Lung (tissue), 12 donors: ENCODE data around the gene SAFB2. TPM values are rescaled to one million over a fixed set of nuclear protein-coding genes. Genes with fewer than 3 reads are reported as not detected.

Source experiments
- ATAC-seq: fragments of 200-7000 bp; cut with Tn5 transposase; one replicate; pipeline ENCODE4 v1.9.1; 2020; ENCODE audit warnings: moderate number of reproducible peaks; ENCODE audit not compliant: insufficient read depth, low FRiP score
- DNase-seq, 3 donors: peaks; one replicate each; pipeline ENCODE4 v3.0.0-alpha.2; 2013 to 2017
- H3K27ac ChIP-seq, 2 donors: one replicate each; pipeline ENCODE4 v1.5.1; 2013; ENCODE audit warnings: mild to moderate bottlenecking in 2 of 2, moderate library complexity in 2 of 2, control low read depth in 1 of 2, inconsistent platforms in 1 of 2, low read depth in 1 of 2, low read length in 1 of 2
- H3K27me3 ChIP-seq, 3 donors: one replicate each; pipeline ENCODE4 v1.5.1; 2013; ENCODE audit warnings: low read length in 2 of 3; ENCODE audit not compliant: control insufficient read depth in 3 of 3, insufficient read depth in 3 of 3
- H3K36me3 ChIP-seq, 4 donors: one replicate each; pipeline ENCODE4 v1.5.1; 2013; ENCODE audit warnings: low read length in 4 of 4, mild to moderate bottlenecking in 1 of 4, moderate library complexity in 1 of 4; ENCODE audit not compliant: control insufficient read depth in 4 of 4, insufficient read depth in 4 of 4
- H3K4me1 ChIP-seq, 5 donors: one replicate each; pipeline ENCODE4 v1.5.1; 2013; ENCODE audit warnings: low read length in 5 of 5, mild to moderate bottlenecking in 2 of 5, moderate library complexity in 1 of 5; ENCODE audit not compliant: control insufficient read depth in 5 of 5, insufficient read depth in 5 of 5
- H3K4me3 ChIP-seq: one replicate; pipeline ENCODE4 v1.5.1; 2013; ENCODE audit warnings: mild to moderate bottlenecking, control low read depth, moderate library complexity
- H3K9ac ChIP-seq, 2 donors: one replicate each; pipeline ENCODE4 v1.5.1; 2013; ENCODE audit warnings: low read length in 2 of 2, control low read depth in 1 of 2; ENCODE audit not compliant: insufficient read depth in 1 of 2
- H3K9me3 ChIP-seq, 4 donors: one replicate each; pipeline ENCODE4 v1.5.1; 2013; ENCODE audit warnings: low read length in 3 of 4, mild to moderate bottlenecking in 1 of 4, moderate library complexity in 1 of 4; ENCODE audit not compliant: control insufficient read depth in 4 of 4, insufficient read depth in 3 of 4
- WGBS, 2 donors: extraction: QIAGEN DNeasy Blood & Tissue Kit; methylation state at CpG; one replicate each; pipeline ENCODE4 v1.1.7; 2013; 5-methylcytosine and 5-hydroxymethylcytosine counted together
- polyA plus RNA-seq, 2 donors: library from polyadenylated mRNA; stranded (reverse); fragments of 200-250 nt; gene quantifications; one replicate each; pipeline ENCODE4 v1.2.1, GENCODE V29; 2013
- total RNA-seq, 2 donors: library from RNA; depleted of rRNA in 1 of 2; stranded (reverse); fragments of >200 nt in 1 of 2; gene quantifications; one replicate each; pipeline ENCODE4 v1.2.1, GENCODE V29; 2014 to 2021
- TF ChIP-seq, protein P1 (sequence below): IDR thresholded peaks from 2 replicates; pipeline ENCODE4 v1.5.1; 2012; ENCODE audit warnings: mild to moderate bottlenecking; ENCODE audit errors: control extremely low read depth, extremely low read depth
- donor health status: control.
- donor health status: control.
- donor health status: Bipolar disorder and iron deficiency.
- donor health status: healthy.
- donor health status: DM: yes; HTN: yes; CAD: no.

The SAFB2 gene
- total and polyA plus RNA-seq, 4 donors = 39.7 to 88.6 (median 68.5) TPM

DNA sequence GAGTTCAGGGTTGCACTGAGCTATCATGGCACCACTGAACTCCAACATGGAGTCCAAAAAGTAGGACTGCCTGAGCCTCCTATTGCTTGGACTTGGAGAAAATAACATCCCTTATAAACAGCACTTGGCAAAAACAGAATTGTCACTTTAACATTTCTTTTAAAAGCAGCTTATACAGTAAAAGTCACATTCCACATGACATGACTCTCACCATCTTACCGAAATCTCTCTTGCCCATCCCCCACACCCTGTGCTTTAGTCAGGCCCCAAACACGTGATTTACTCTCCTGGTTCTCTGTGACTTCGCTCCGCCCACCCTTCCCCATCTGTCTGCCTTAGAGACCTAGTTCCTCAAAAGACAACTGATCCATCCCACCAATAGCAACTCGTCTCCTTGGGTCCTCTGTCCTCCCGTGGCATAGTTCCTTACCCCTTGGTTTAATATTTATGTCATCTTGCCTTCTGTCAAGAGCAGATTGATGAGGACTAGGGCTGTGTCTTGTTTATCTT is 4.9 kb upstream of the SAFB2 start:
- Histone ChIP-seq H3K27ac (peak overlapping the region in 1 of 2 donors; percentile 12), H3K36me3 (peaks cover 6 to 40% (median 28%) of the 10 kb centered on the region in 4 donors)

GRCh38 chr19:5625641-5626040 is 3.1 kb upstream of the SAFB2 start:
- Histone ChIP-seq H3K4me3 (no peak overlapping the region), H3K9ac (peak overlapping the region; percentile 43 to 92)
- no peak for DNase-seq

More for the DNA sequence above, 4.9 kb upstream of the SAFB2 start:
- H3K9me3 ChIP-seq = no peaks in the 10 kb centered on the region
- DNase-seq = peak; percentile 21 to 35 (median 21)
- WGBS, 2 donors = 25 to 59% methylated on average over 6 of the region's 6 CpGs
- TF ChIP-seq, protein P1, sequence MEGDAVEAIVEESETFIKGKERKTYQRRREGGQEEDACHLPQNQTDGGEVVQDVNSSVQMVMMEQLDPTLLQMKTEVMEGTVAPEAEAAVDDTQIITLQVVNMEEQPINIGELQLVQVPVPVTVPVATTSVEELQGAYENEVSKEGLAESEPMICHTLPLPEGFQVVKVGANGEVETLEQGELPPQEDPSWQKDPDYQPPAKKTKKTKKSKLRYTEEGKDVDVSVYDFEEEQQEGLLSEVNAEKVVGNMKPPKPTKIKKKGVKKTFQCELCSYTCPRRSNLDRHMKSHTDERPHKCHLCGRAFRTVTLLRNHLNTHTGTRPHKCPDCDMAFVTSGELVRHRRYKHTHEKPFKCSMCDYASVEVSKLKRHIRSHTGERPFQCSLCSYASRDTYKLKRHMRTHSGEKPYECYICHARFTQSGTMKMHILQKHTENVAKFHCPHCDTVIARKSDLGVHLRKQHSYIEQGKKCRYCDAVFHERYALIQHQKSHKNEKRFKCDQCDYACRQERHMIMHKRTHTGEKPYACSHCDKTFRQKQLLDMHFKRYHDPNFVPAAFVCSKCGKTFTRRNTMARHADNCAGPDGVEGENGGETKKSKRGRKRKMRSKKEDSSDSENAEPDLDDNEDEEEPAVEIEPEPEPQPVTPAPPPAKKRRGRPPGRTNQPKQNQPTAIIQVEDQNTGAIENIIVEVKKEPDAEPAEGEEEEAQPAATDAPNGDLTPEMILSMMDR = no peak
- H3K9ac ChIP-seq = no peak overlapping the region
- no peaks in the 10 kb centered on the region for H3K27me3 ChIP-seq
- H3K4me1 ChIP-seq = peaks cover 6 to 44% (median 27%) of the 10 kb centered on the region in 5 donors
- H3K4me3 ChIP-seq = no peak overlapping the region
- ATAC-seq = no peak

DNA sequence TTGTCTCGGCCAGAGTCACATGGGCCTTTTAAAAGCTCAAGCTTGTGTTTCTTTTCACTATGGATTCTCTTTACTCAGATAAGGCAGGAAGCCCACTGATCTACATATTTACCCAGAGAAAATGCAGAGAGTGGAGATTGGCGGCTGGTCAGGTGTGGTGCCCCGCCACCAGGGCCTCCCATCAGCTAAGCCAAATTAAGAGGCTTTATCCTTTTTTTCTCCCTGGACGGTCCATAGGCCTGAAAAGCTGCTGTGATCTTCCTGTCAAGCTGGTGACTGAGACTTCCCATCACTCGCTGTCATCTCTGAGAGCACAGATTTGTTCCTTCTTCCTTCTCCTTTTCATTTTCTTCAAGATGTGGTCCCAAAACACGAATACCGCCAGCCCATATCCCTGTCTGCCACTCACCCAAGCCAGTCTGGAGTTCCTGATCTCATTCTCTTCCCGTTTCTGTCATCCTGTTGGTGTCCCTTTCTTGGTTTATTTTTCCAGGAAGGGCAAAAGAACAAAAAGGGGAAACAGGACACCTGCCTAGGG is 2.2 kb upstream of the SAFB2 start:
- ATAC-seq = no peak
- Histone ChIP-seq H3K27ac (no peak overlapping the region), H3K36me3 (peaks cover 6 to 44% (median 30%) of the 10 kb centered on the region in 4 donors), H3K27me3 (no peaks in the 10 kb centered on the region), H3K4me1 (peaks cover 3 to 44% (median 25%) of the 10 kb centered on the region in 5 donors), H3K9ac (peak overlapping the region in 1 of 2 donors; percentile 92), H3K4me3 (no peak overlapping the region), H3K9me3 (no peaks in the 10 kb centered on the region)
- DNase-seq = no peak
- 17 to 28% methylated on average over 8 of the region's 8 CpGs for WGBS, 2 donors
- TF ChIP-seq, protein P1 = no peak

More at GRCh38 chr19:5625641-5626040, 3.1 kb upstream of the SAFB2 start:
- Histone ChIP-seq H3K27ac (no peak overlapping the region), H3K36me3 (peaks cover 6 to 46% (median 32%) of the 10 kb centered on the region in 4 donors), H3K27me3 (no peaks in the 10 kb centered on the region), H3K9me3 (no peaks in the 10 kb centered on the region), H3K4me1 (peaks cover 3 to 42% (median 25%) of the 10 kb centered on the region in 5 donors)
- TF ChIP-seq, protein P1 = no peak
- WGBS, 2 donors = 82 to 90% methylated on average over 12 of the region's 12 CpGs
- no peak for ATAC-seq
